ENCODE results near the gene CDH4. TPM values are rescaled to one million over a fixed set of nuclear protein-coding genes. Genes with fewer than 3 reads are reported as not detected.

The CDH4 gene
- polyA plus RNA-seq, 4 donors, result 5.6 to 8.8 (median 7.0) TPM

DNA sequence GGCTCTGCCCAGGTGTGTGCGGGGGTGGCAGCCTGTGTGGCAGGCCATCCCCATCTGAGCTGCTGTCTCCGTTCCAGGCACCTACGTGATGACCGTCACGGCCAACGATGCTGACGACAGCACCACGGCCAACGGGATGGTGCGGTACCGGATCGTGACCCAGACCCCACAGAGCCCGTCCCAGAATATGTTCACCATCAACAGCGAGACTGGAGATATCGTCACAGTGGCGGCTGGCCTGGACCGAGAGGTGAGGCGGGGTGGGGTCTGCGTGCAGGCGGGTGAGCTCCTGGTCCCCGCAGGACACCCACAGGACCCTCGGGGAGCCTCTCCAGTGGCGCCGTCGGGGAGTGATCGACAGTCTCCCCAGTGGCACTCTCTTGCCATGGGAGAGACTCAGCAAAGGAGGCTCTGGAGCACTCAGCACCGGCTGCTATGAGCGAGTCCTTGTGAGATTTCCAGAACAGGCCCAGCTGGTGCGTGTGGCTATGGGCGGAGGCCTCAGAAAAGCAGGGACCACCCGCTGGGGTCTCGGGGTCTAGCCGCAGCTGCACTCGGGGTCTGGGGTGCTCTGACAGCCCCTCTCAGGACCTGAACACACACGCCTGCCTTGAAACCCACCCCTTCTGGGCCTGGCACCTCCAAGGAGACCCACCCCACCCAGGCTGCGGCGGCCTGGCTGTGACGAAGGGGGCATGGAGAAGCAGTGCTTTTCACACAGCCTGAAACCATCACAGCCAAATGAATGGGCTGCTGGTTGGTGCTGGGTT is 621.8 kb downstream of the CDH4 start:
- no peak for DNase-seq (ENCODE audit: low read depth in 4 of 4, low spot score in 2 of 4)

- no peak for DNase-seq (ENCODE audit: low read depth in 4 of 4, low spot score in 2 of 4)
Measured at GRCh38 chr20:61874421-61875068, 622.5 kb downstream of the CDH4 start.

DNA sequence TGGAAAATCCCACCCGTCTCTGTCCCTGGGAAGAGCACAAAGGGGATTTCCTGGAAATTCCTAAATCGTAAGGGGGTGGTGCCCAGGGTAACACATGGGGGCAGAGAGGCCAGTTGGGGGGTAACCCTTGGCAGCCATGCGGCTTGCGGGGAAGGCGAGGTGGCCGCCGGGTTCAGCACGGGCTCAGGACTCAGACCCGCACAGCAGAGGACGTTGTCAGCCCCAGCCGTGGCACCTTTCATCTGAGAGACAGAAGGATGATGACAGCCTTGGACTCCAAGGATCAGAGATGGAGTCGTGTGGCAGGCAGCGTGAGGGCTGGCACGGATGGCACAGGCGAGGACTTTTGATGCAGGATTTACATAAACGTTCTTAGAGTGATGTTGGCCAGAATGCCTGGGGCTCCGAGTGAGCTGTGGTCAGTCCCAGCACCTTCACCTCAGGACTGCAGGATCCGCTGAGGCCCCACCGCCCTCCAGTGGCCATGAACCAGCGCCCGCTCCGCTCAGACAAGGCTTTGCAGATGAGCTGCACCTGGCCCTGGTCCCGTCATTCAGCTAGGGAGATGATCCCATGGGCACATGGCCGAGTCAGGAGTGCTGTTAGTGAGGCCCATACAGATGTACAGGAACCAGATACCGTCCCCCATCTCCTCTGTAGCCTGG is 623.3 kb downstream of the CDH4 start:
- DNase-seq (ENCODE audit: low read depth in 4 of 4, low spot score in 2 of 4), result no peak

DNA sequence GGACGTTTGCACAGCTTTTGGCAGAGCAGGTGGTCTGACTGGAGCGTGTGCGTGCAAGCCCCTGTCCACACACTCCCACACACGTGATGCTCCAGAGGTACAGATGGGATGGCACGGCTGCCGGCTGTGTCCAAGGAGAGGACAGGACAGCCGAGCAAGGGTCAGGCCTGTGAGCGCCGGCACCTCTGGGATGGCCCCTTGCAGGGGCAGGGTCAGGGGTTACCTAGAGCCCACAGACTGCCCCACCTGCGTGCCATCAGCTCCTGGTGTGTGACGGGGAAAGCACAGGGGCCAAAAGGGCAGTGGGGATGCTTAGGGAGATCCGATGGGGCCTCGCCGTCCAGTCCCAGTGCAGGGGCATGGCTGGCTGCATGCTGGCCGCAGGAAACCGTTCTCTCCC is 623.9 kb downstream of the CDH4 start:
- DNase-seq (ENCODE audit: low read depth in 4 of 4, low spot score in 2 of 4), result no peak

DNA sequence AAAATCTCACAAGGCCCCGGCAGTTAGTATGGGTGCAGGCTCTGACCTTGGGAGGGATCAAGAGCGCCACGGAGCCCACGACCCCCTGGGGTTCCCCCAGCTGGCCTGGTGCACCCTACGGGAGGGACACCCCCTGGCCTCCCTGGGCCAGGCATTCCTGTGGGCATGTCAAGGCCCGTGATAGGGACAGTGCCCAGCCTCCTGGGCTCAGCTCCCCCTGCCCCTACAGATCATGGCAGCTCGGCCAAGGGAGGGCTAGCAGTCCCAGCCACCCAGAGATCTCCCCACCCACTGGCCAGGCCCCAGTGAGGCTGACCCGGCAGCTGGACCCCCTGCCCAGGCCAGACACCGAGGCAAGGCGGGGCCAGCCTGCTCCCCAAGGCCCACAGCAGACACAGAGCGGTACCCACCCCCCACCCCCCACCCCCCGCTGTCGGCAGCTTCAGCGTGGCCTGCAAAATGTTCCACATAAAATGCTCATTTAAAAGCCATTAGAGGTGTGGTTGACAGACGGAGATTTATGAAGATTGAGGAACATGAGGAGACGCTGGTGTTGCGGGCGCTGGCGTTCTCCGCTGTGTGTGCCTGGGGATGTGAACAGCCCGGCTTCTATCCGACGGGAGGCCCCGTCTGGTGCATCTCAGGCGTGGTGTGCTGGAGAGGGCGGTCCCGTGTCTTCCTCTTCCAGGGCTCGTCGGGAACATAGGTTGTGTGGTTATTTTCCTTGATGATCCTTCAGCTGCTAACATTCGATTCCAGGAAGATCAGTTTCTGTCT is 625.1 kb downstream of the CDH4 start:
- no peak for DNase-seq (ENCODE audit: low read depth in 4 of 4, low spot score in 2 of 4)

GRCh38 chr20:61877776-61878477 is 625.9 kb downstream of the CDH4 start:
- DNase-seq (ENCODE audit: low read depth in 4 of 4, low spot score in 2 of 4), result no peak

DNA sequence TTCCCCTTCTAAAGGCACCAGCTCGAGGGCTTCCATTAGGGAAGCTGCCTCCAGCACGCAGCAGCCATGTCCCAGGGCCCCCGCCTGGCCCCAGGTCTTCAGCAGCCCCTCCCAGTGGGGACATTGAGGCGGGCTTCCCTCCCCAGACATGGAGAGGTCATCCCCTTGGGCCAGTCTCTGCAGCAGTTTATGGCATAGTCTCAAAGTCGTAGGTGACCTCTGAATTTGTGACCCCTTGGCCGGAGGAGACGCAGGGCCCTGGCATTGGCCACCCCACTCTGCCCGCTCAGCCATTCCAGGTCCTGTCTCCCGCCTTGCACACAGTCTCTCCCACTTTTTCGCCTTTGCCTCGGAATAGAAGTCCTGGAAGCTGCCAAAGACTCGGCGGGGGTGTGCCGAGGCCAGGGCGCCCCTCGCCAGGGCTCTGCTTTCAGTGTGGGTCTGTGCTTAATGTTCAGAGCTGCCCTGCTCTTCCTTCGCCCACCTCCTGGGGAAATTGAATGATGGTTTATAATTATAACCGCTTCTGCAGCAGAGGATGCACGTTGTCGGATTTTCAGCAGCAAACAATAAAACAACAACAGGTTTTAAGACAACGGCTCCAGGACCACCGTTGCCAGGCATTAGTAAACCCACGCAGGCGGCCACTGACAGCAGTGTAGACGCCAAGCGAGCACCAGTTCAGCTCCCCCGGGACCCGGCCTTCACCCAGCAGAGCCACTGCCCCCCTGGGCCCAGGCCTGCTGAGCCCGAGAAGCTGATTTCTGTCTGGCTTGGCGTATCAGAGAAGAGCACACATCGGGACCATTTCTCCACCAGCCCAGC is 626.6 kb downstream of the CDH4 start:
- no peak for DNase-seq (ENCODE audit: low read depth in 4 of 4, low spot score in 2 of 4)

- DNase-seq (ENCODE audit: low read depth in 4 of 4, low spot score in 2 of 4), result no peak
Measured at GRCh38 chr20:61879303-61879620, 627.2 kb downstream of the CDH4 start.

GRCh38 chr20:61879694-61880093 is 627.6 kb downstream of the CDH4 start:
- DNase-seq (ENCODE audit: low read depth in 4 of 4, low spot score in 2 of 4), result no peak

GRCh38 chr20:61880706-61881105 is 628.6 kb downstream of the CDH4 start:
- no peak for DNase-seq (ENCODE audit: low read depth in 4 of 4, low spot score in 2 of 4)

DNA sequence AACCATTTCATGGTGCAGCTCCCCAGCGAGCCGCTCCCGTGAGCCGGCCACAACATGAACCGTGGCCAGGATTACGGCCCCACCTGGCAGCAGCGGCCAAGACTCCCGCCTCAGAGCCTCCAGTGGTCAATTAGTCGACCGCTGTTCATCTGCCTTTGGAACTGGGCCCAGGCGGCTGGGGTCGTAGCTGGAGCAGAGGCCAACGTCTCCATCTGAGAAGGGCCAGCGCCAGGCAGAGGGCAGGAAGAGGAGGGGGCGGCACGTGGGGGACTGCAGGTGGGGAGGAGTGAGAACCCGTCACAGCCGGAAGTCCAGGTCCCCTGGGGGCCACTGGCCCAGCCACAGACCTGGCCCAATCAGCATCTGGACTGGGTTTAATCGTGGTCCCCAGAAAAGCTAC is 629.4 kb downstream of the CDH4 start:
- DNase-seq (ENCODE audit: low read depth in 4 of 4, low spot score in 2 of 4), result no peak

- DNase-seq (ENCODE audit: low read depth in 4 of 4, low spot score in 2 of 4), result no peak
Measured at GRCh38 chr20:61881861-61882260, 629.8 kb downstream of the CDH4 start.

GRCh38 chr20:61882716-61883615 is 630.9 kb downstream of the CDH4 start:
- DNase-seq (ENCODE audit: low read depth in 4 of 4, low spot score in 2 of 4), result no peak

GRCh38 chr20:61883857-61884393 is 631.9 kb downstream of the CDH4 start:
- DNase-seq (ENCODE audit: low read depth in 4 of 4, low spot score in 2 of 4), result no peak

DNA sequence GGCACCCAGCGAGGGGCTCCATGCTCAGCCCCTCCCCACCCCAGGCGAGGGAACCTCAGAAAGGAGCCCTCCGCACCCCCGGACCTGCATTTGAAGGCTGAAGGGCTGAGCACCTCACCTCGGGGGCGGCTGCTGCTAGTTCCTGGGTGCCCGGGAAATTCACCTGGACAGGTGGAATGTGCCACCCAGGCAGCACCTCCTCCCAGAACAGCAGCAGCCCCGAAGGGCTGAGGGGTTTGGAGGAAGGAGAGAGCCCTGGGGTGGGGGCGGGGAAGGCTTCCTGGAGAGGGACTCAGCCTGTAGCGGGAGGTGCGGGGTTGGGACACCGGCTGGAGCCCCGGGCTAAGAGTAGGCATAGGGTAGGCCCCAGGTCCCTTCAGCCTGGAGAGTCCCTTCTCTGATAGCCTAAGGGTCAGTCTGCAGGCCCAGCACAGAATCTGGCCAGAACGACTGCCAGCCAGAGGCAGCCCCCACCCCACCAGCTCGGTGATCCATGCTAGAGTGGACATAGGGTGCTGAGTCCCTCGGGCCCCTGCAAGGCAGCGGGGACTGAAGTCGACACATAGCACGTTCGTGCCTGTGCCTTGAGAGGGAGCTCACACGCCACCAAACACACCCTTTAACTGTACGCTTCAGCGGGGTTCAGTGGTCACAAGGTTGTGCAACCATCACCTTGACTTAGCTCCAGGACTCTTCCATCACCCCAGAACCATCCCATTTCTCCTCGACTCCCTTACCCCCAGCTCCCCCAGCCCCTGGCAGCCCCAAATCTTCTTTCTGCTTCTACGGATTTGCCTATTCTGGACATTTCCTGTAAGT is 632.7 kb downstream of the CDH4 start:
- DNase-seq (ENCODE audit: low read depth in 4 of 4, low spot score in 2 of 4), result no peak

DNA sequence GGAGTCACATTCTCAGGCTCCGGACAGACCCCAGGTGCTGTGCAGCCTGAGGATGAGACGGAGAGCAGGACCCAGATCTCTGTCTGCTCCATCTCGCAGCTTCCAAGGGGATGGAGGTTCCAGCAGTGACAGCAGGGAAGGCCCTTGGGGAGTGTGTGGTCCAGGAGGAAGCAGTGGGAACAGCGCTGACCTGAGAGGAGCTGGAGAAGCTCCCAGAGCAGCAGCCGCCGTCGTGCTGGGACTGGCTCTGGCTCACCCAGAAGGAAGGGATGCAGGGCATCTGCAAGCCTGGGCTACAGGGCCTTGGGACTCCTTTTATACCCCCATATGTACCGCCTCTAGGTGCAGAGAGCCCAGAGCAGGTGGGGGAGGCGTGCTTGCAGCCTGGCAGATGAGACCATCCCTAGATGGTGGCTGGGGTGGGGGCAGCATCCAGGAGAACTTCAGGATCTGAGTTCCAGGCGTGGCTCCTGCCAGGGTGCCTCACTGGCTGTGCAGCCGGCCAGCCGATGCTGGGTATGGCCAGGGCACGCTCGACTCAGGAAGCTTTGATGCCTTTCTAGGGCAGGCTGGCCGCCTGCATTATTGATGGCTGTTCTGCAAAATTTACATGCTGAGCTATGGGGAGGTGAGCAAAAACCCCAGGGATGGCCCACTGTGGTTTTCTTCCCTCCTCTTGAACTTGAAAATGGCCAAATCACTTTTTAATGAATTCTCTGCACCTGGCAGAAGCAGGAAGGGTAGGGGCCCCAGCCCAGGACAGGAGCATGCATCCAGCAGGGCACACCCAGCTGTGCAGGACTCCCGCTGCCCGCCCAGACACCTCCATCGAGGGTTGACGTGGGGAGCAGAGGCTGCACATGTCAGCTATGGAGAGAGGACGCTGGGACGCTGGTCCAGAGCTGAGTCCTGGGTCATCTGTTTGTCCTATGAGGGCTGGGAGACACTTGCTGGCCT is 634.0 kb downstream of the CDH4 start:
- DNase-seq (ENCODE audit: low read depth in 4 of 4, low spot score in 2 of 4), result no peak

Data from left renal cortex interstitium (tissue), 4 donors.